SW 1271 (cell line): ENCODE results near the gene CCDC47.
"Not testable (repeated sequence)": the region's sequence is repeated elsewhere in the genome, so short reads cannot be mapped to it uniquely, and the experiment has no call there.

Experiments
- DNase-seq, 2 experiments: peaks; one replicate each; lab custom pipeline; 2025; lab: John Stamatoyannopoulos, UW

Gene CCDC47

GRCh38 chr17:63722403-63722802, 51.0 kb downstream of the CCDC47 start:
- no peak for DNase-seq

- DNase-seq: not testable (repeated sequence)
Observed at GRCh38 chr17:63720194-63720593, 53.2 kb downstream of the CCDC47 start.

GRCh38 chr17:63718988-63719387, 54.4 kb downstream of the CCDC47 start:
- no peak for DNase-seq

DNA sequence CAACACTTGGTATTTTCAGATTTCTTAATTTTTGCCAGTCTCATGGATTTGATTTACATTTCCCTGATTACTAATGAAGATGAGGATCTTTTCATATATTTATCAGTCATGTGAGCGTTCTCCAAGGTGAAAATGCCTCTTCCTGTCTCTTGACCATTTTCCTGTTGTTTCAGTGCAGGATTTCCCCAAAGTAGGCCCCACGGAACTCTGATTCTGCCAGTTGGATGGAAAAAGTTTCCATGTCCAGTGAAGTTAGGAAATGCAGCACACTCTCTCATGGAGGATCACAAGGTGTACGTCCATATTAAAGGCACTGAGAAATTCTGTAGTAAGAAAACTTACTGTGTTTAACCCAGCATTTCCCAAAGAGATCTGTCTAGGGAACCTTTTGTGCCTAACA, 57.0 kb downstream of the CCDC47 start:
- DNase-seq: no peak

GRCh38 chr17:63714550-63715277, 58.7 kb downstream of the CCDC47 start:
- no peak for DNase-seq

DNA sequence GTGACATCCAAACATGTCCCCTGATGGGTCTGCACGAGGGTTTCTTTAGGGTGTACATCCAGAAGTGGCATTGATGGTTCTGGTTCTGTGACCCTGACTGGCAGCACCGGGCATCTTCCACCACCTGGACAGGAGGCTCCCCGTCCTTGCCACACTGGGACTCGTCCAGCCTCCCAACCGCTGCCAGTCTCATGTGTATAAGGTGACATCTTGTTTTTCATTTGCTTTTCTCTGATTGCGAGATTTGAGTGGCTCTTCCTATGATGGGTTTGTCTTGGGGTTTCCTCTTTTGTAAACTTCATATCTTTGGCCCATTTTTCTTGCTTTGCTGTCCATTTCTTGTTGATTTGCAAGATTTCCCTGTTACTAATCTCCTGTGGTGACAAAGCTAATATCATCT, 64.3 kb downstream of the CCDC47 start:
- no peak for DNase-seq

DNA sequence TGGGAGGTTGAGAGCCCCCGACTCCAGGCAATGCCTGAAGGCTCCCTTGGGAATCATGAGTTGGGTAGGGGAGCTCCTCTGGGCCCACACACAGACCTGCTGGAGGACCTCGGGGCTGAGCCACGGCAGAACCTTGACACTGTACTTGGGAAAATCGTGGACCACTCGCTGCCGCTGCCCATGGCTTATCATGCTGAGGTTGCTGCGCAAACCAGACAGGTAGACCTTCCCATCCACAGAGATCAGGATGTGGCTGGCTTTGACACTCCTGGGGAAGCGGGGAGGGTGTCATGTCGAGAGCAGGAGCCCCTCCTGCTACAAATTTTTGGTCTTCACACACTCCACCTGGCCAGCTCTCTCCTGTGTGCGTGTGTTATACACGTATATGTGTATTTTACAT, 66.2 kb downstream of the CCDC47 start:
- no peak for DNase-seq

DNA sequence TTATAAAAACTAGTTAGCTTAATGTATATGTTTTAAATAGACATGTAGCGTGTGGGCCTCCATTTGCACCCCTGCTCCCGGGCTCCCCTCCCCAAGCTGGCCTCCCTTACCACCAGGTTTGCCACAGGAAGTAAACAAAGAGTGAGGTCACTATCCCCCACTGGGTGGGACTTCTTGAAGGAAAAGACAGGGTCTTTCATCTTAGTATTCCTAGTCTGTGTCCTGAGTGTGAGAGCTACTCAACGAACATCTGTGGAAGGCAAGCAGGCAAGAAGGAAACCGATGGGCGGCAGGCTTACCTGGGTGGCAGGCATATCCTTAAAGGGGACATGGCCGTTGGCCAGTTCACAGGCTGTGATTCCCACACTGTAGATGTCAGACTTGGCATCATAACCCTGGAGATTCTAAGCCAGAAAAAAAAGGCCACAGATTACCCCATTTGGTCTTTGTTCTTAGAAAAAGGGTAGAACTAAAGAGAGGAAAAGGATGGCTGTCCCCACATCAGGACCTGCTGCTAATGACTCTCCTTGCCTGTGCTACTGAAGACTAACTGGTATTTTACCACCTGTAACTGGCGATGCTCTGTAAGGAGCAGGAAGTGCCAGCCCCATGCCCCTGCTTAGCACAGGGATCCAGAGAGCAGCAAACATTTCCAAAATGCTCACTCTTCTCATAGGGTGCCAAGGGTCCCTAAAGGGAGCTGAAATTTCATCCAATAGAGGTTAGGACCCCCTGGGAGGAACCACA, 66.9 kb downstream of the CCDC47 start:
- DNase-seq: no peak

GRCh38 chr17:63705657-63706056, 67.7 kb downstream of the CCDC47 start:
- no peak for DNase-seq

- DNase-seq: no peak
Observed at GRCh38 chr17:63704836-63705235, 68.6 kb downstream of the CCDC47 start.

- no peak for DNase-seq
Observed at GRCh38 chr17:63704259-63704576, 69.2 kb downstream of the CCDC47 start.

DNA sequence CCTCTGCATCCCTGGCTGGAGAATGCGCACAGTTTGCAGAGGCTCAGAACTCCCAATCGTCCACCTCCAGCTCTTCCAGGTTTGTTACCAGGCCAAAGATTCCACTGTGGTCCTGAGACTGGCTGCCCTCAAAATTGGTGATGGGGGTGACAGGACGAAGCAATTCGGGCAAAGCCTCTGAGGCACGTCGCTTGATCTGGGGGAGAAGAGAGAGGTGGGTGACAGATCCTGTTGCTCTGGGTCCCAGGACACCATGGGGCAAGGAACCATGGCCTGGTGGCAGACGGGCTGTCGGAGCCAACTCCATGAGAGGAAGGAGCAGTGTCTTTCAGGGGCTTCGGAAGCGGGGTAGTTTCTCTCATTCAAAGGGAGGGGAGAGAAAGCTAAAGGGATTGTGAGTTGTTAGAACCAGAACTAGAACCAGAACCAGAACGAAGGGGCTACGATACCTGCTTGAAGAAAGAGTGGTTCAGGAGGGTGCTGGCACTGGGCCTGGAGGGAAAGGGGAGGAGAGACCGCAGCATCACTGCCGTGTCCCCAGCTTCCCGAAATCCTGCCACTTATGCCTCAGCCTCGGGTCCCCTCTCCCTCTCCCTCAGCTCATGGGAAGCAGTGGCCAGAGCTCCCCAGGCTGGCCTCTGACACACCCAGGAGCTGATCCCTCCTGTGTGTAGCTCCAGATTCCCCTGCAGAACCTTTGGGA, 69.7 kb downstream of the CCDC47 start:
- no peak for DNase-seq

DNA sequence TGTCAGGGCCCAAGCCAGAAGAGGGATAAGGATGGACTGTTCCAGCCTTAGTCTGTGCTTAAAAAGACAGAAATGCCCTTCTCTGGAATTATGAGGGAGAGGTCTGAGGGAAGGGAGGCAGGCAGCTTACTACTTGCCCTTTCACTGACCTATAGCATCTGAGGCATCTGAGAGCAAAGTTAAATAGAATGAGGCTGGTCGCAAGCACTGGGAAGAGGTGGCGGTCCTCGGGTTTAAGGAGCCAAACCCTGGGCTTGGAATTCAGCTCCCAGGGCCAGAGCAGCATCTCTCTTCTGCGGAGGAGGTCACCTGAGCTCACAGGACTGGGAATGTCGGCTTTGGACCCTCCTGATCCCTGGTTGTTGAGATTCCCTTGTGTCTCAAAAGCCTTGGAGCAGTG, 70.4 kb downstream of the CCDC47 start:
- no peak for DNase-seq

DNA sequence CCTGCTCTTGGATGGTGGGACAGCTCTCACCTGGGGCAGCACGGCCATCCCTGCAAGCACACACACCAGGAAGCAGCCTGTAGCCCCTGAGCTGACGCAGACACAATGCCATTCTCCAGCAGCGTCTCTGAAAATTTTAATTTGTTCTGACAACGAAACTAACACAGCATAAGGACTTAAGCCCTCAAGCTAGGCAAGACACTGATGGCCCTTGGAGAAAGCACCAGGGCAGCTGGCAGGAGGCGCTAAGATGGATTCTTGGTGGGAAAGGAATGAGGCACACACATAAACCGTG, 70.7 kb downstream of the CCDC47 start:
- no peak for DNase-seq

DNA sequence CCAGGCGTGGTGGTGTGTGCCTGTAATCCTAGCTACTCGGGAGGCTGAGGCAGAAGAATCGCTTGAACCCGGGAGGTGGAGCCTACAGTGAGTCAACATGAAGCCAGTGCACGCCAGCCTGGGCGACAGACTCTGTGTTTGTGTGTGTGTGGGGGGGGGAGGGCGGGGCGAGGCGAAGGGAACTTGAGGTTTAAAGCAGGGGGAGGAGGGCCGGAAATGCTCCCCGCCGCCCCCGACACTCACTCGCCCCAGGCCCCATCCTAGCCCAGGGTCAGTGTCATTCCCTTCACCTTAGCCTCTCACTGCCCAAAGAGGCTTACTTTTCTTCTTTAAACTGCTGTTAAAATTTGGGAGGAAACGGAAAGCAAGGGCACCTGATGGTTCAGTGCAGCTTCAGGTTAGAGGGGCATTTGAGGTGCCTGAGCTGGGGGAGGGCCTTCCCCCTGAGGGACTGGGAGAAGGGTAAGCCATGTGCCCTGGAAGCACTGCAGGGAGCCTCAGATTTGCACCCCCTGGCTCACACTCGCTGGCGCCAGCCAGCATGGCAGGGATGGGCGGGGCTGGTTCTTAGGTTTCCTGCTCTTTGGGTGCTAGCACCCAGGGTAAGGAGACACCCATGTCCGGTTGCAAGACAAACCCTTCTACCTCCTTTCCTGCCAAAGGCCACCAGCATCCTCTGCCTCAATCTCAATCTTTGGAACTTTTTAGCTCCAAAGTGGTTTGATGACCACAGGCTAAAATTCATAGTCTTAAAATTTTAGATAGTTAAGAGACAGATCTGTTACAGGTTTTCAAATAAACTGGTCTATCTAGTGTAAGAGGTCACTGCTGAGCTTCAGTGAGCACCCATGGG, 71.3 kb downstream of the CCDC47 start:
- DNase-seq: no peak

DNA sequence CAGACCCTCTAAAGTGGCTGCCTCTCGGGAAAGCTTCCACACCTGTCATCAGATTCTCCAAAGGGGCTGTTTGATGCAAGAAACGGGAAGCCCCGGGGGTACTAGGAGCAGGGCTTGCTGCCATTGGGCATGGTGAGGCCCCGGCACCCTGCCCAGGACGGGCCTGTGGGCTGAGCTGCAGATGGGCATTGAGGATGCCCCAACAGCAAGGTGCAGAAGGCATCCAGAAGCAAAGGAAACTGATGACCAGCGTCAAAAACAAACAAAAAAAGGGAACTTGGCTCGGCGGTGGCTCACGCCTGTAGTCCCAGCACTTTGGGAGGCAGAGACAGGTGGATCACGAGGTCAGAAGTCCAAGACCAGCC, 72.0 kb downstream of the CCDC47 start:
- DNase-seq: no peak

DNA sequence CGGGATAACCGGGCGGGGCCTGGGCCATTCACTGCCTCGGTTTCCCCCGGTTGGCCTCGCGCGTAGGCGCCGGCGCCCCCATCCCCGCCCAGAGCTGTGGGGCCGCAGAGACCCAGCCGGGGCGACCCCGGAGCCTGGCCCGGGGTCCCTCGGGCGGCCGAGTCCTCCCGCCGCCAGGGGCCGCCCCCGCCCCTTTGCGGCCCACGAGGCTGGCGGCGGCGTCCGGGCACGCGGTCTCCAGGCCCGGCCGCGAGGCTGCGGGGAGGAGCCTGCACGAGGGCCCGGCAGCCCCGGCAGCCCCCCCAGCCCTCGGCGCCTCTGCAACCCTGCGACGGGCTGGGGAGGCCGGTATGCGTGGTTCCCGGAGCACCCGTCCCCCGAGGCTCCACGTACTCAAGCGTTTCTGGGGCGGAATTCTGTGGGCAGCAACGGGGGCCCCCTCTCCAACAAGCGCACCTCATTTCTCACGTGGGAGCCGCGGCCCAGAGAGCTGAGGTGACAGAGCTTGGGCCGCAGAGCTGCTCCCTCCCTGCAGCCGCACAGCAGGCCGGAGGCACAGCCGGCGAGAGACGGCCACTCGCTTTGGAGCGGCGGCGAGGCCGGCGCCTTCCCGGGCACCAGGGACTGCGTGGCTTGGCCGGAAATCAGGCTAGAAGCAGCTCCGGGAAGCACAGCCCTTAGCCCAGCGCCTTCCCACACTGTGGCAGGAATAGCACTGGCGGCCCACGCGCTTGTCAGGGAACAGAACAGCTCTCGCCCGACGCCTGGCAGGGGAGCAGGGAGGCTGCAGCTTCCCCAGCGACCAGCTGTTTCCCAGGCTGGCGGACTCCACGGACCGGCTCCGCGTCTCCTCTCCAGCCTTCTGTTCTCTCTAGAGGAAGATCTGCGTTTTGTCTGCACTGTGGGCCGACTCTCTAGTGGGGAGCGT, 72.6 kb downstream of the CCDC47 start:
- DNase-seq: no peak

- DNase-seq: no peak
Observed at GRCh38 chr17:63699638-63700527, 73.5 kb downstream of the CCDC47 start, which contains the start of gene LIMD2. Gene LIMD2, minus strand, starts transcription at chr17:63700125. Its CDS starts 827 bp downstream, at chr17:63699298.

GRCh38 chr17:63698886-63699637, 74.3 kb downstream of the CCDC47 start:
- DNase-seq: no peak
